Stimulated activated CD8-positive, alpha-beta memory T cell treated with anti-CD3 and anti-CD28 coated beads, Interleukin-4, amount 100 ng/mL, for 1 hour (primary cell): ENCODE results near the gene SLC39A2.
"Not testable (repeated sequence)": the region's sequence is repeated elsewhere in the genome, so short reads cannot be mapped to it uniquely, and the experiment has no call there.

Source experiments
- DNase-seq, 2 donors: peaks; one replicate each; pipeline ENCODE4 v3.0.0-alpha.2; 2020; ENCODE audit warnings: low read depth in 2 of 2, low spot score in 1 of 2

The SLC39A2 gene

GRCh38 chr14:20998674-20999366 lies at the start of gene SLC39A2:
Gene SLC39A2 (plus strand): TSS chr14:20999293. CDS start chr14:20999447, 154 bp downstream.
- DNase-seq: no peak

- not testable (repeated sequence) for DNase-seq
Observed at GRCh38 chr14:20954736-20955537, 44.2 kb upstream of the SLC39A2 start, which contains the start of gene RNASE2. Gene RNASE2 (plus strand): TSS chr14:20955487. CDS start chr14:20955772, 285 bp downstream.

GRCh38 chr14:20955538-20955873 lies 43.6 kb upstream of the SLC39A2 start:
- not testable (repeated sequence) for DNase-seq

GRCh38 chr14:20956376-20956976 lies 42.6 kb upstream of the SLC39A2 start:
- no peak for DNase-seq

GRCh38 chr14:20958946-20959345 lies 40.1 kb upstream of the SLC39A2 start:
- not testable (repeated sequence) for DNase-seq

GRCh38 chr14:20969336-20969735 lies 29.8 kb upstream of the SLC39A2 start:
- DNase-seq: no peak

GRCh38 chr14:20970647-20970982 lies 28.5 kb upstream of the SLC39A2 start:
- no peak for DNase-seq

GRCh38 chr14:20970983-20971704 lies 27.9 kb upstream of the SLC39A2 start:
- peak; percentile 31 to 48 for DNase-seq

- no peak for DNase-seq
Observed at GRCh38 chr14:20971705-20972021, 27.4 kb upstream of the SLC39A2 start.

GRCh38 chr14:20973501-20973900 lies 25.6 kb upstream of the SLC39A2 start:
- DNase-seq: no peak

- no peak for DNase-seq
Observed at GRCh38 chr14:20976291-20976690, 22.8 kb upstream of the SLC39A2 start.

- no peak for DNase-seq
Observed at GRCh38 chr14:20978687-20979086, 20.4 kb upstream of the SLC39A2 start.

- no peak for DNase-seq
Observed at GRCh38 chr14:20980906-20981305, 18.2 kb upstream of the SLC39A2 start.

GRCh38 chr14:20982646-20983369 lies 16.3 kb upstream of the SLC39A2 start:
- no peak for DNase-seq

- DNase-seq: not testable (repeated sequence)
Observed at GRCh38 chr14:20985650-20986049, 13.4 kb upstream of the SLC39A2 start.

GRCh38 chr14:20986811-20987210 lies 12.3 kb upstream of the SLC39A2 start:
- no peak for DNase-seq

GRCh38 chr14:20988717-20989470 lies 10.2 kb upstream of the SLC39A2 start:
- DNase-seq: no peak

- no peak for DNase-seq
Observed at GRCh38 chr14:20989471-20989786, 9.7 kb upstream of the SLC39A2 start.

GRCh38 chr14:20989787-20990600 lies 9.1 kb upstream of the SLC39A2 start, which contains the start of gene METTL17:
Gene METTL17 (plus strand): TSS chr14:20989980. CDS start chr14:20990003, 23 bp downstream.
- DNase-seq: peak; percentile 62 to 66
